DND-41 (cell line): ENCODE results near the gene CCDC192.

Experiments used
- EZH2 ChIP-seq: IDR thresholded peaks from 3 replicates; pipeline ENCODE4 v1.6.1; 2012; ENCODE audit warnings: borderline replicate concordance, low read depth, mild to moderate bottlenecking, moderate library complexity, low read length, inconsistent platforms; ENCODE audit not compliant: severe bottlenecking
- TF ChIP-seq, protein P1 (sequence below): IDR thresholded peaks from 2 replicates; pipeline ENCODE4 v1.5.1; 2012; ENCODE audit warnings: borderline replicate concordance, low read length, moderate library complexity, mild to moderate bottlenecking; ENCODE audit not compliant: poor library complexity, severe bottlenecking; ENCODE audit errors: extremely low read depth

DNA sequence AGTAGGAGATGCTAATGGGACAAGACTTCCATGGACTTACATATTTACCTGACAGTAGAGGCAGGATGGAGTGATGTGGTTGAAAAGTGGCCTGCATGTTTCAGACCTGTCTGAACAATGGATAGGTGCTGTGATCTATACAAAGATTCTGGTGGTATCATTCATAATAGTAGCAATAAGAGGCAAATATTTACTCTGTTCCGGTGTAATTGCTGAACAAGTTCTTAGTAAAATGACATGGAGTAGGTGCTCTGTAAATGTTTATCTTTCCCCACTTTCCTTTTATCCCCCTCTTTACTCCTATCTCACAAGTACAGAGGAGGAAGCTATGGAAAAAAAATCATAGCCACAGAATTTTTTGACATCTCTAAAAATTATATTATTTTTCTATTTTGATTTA lies 221.4 kb downstream of the CCDC192 start:
- TF ChIP-seq, protein P1, sequence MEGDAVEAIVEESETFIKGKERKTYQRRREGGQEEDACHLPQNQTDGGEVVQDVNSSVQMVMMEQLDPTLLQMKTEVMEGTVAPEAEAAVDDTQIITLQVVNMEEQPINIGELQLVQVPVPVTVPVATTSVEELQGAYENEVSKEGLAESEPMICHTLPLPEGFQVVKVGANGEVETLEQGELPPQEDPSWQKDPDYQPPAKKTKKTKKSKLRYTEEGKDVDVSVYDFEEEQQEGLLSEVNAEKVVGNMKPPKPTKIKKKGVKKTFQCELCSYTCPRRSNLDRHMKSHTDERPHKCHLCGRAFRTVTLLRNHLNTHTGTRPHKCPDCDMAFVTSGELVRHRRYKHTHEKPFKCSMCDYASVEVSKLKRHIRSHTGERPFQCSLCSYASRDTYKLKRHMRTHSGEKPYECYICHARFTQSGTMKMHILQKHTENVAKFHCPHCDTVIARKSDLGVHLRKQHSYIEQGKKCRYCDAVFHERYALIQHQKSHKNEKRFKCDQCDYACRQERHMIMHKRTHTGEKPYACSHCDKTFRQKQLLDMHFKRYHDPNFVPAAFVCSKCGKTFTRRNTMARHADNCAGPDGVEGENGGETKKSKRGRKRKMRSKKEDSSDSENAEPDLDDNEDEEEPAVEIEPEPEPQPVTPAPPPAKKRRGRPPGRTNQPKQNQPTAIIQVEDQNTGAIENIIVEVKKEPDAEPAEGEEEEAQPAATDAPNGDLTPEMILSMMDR: no peak
- no peak for TF ChIP-seq EZH2
